Measurements from ENCODE around the gene PCGF2.

The PCGF2 gene

GRCh38 chr17:38702166-38702915, 45.8 kb downstream of the PCGF2 start:
- peak; percentile 81 to 85 for DNase-seq

- DNase-seq: peak; percentile 97 to 99
Measured at GRCh38 chr17:38701504-38702165, 46.5 kb downstream of the PCGF2 start.

GRCh38 chr17:38698760-38699159, 49.4 kb downstream of the PCGF2 start:
- DNase-seq: peak; percentile 7 to 31

- no peak for DNase-seq
Measured at GRCh38 chr17:38697061-38697820, 50.9 kb downstream of the PCGF2 start.

- DNase-seq: no peak
Measured at GRCh38 chr17:38693700-38694329, 54.3 kb downstream of the PCGF2 start.

DNA sequence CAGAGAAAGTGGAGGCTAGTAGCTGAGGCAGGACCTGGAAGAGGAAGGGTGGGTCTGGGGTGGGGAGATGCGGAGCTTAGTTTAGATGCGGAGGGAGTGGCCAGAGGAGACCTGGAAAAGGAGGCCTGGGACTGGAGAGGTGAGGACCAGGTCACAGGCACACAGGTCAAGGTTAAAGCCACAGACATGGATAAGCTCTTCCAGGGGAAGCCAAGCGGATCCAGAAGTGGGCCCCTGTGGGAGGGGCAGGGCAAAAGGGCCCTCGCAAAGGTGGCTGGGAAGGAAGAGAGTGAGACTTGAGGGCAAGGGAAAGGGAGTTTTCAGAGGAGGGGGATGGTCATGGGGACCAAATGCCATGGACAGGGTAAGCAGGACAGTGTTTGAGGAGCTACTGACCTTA, 57.0 kb downstream of the PCGF2 start:
- DNase-seq: no peak

DNA sequence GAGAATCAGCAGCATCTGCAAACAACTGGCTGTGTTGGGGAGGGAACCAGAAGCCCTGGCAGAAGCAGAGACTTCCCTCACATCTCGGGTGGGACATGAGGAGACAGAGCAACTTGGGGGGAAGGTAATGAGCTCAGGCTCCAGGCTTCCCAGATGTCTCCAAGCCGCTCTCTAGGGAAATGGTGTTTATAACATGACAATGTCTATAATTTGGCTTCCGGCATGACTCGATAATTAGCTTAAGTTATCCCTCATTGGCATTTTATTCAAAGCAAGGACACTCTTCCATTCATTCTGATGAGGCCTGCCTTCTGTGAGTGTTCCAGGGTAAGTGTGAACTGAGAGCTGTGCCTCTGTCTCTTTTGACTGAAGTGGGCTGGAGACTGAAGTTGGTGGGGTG, 57.8 kb downstream of the PCGF2 start:
- DNase-seq: no peak

GRCh38 chr17:38687286-38687685, 60.9 kb downstream of the PCGF2 start:
- DNase-seq: peak; percentile 30 to 65

- peak; percentile 68 to 75 for DNase-seq
Measured at GRCh38 chr17:38685491-38685890, 62.6 kb downstream of the PCGF2 start.

Measured in inflammatory macrophage (primary cell).